Measurements from ENCODE around the gene STX16. TPM values are rescaled to one million over a fixed set of nuclear protein-coding genes. Genes with fewer than 3 reads are reported as not detected.

The STX16 gene
- total and polyA plus RNA-seq, 9 of the 15 experiments (the other 6 are each of a cell fraction or from before 2014, with no cell fraction given): 4.4 to 43.5 (median 14.7) TPM

GRCh38 chr20:58698741-58699622 lies 47.9 kb downstream of the STX16 start:
- DNase-seq (ENCODE audit: extremely low read depth in 1 of 4, low spot score in 3 of 4) (no peak), ATAC-seq (no peak), FAIRE-seq (no peak)
- CTCF ChIA-PET (ENCODE audit: low intra/inter-chr PET ratio): no interaction called here
- no peaks in the 10 kb centered on the region; the same call in 1 of the 3 replicates for H3K36me3 ChIP-seq (ENCODE audit: control insufficient read depth, insufficient read depth, low read length)
- no peaks in the 10 kb centered on the region; a peak in 1 of 5 replicates for H3K27me3 ChIP-seq (ENCODE audit: control insufficient read depth in 2 of 2, insufficient read depth in 2 of 2, low read length in 2 of 2)
- in situ Hi-C loops (cut with MboI) (no loop called here), intact Hi-C loops (cut with micrococcal nuclease) (no loop called here)
- no peaks in the 10 kb centered on the region for H4K20me1 ChIP-seq (replicated peaks; ENCODE audit: control insufficient read depth, insufficient read depth, low read length)
- H3K9ac ChIP-seq (ENCODE audit: insufficient read depth in 1 of 2, low read depth in 2 of 2, low read length in 2 of 2): no peak overlapping the region
- H3K4me3 ChIP-seq: no peak overlapping the region
- 63% methylated on average over 19 of the region's 27 CpGs for WGBS (ENCODE audit: insufficient coverage, low coverage, missing lambda C conversion rate)
- BruUV-seq (replicated peaks): no TSS peak
- H3K4me1 ChIP-seq (replicated peaks in 1 of 2; ENCODE audit: control insufficient read depth in 2 of 2, insufficient read depth in 2 of 2, low read length in 2 of 2): peaks cover 3 to 32% of the 10 kb centered on the region in 2 experiments; a peak in 3 of 5 replicates
- H3K9me1 ChIP-seq (ENCODE audit: control insufficient read depth, insufficient read depth, low read length): peaks cover 6% of the 10 kb centered on the region
- no peak overlapping the region for H3K4me2 ChIP-seq (ENCODE audit: insufficient read depth, low read length)
- TF ChIP-seq RBFOX2 (IDR thresholded peaks at IDR 0.05; ENCODE audit: low read depth, low read length) (no peak), ARID2 (IDR thresholded peaks at IDR 0.05) (no peak), TAF15 (IDR thresholded peaks at IDR 0.05; ENCODE audit: low read depth, low read length) (no peak), GATA2 (CRISPR knock-in tag; IDR thresholded peaks at IDR 0.05) (no peak), RFX7 (CRISPR knock-in tag; IDR thresholded peaks at IDR 0.05) (no peak), ZNF699 (CRISPR knock-in tag; IDR thresholded peaks at IDR 0.05; ENCODE audit: insufficient replicate concordance) (no peak)
- POLR2A ChIA-PET: interaction anchor here (0.6 kb wide), 1 partner anchor 9 kb away, joined by 3 read pairs; no protein-coding TSS in a partner anchor
- no peaks in the 10 kb centered on the region for H3K79me2 ChIP-seq (ENCODE audit: control insufficient read depth, insufficient read depth, low read length)
- no peak overlapping the region for H3K27ac ChIP-seq (ENCODE audit: extremely low read depth, low read depth, low read length)
- no peak overlapping the region for H2AFZ ChIP-seq (ENCODE audit: low read depth, low read length)
- no peaks in the 10 kb centered on the region for H3K9me3 ChIP-seq (replicated peaks; ENCODE audit: control insufficient read depth, insufficient read depth, low read depth, low read length)
